ENCODE data around the gene CLSTN1. TPM values are rescaled to one million over a fixed set of nuclear protein-coding genes. Genes with fewer than 3 reads are reported as not detected.
A peak's percentile ranks its signal among the peaks of the same experiment; 100 is the strongest.

The CLSTN1 gene
- total RNA-seq, 2 experiments from 2014 or later: 34.9 to 36.7 TPM

DNA sequence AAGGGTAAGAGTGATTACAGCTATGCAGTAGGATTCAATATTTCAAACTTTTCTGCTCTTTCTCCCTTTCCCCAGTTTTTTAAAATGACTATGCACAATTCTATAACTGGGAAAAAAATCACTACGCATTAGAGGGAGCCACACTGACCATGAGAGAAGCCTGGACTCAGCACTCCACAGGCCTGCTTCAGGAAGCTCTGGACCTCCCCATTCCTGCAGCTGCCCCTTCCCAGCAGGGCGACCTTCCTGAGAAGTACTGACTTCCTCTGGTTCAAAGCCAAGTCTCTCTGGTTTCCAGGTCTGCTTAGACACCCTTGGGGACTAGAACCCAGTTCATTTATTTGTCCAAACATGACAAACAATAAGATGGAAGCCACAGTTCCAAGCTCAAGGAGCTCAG is 42.0 kb upstream of the CLSTN1 start:
- DNase-seq (no peak), ATAC-seq (no peak)
- ChIA-PET CTCF (interaction anchor here (0.8 to 15.5 kb wide), 9 partner anchors 9 to 238 kb away, joined by 3 to 221 read pairs (median 3); no protein-coding TSS in a partner anchor), POLR2A (no interaction called here)
- Mint-ChIP-seq H3K4me1 (no peaks in the 10 kb centered on the region), H3K9me3 (ENCODE audit: low read depth) (no peaks in the 10 kb centered on the region), H3K27me3 (no peaks in the 10 kb centered on the region), H3K36me3 (ENCODE audit: low read depth) (no peaks in the 10 kb centered on the region), H3K4me3 (no peak overlapping the region), H3K27ac (no peak overlapping the region)
- intact Hi-C loops (cut with DNase I, micrococcal nuclease): loop anchor here (2.0 kb wide), 1 partner anchor 137 kb away; no protein-coding TSS in a partner anchor

DNA sequence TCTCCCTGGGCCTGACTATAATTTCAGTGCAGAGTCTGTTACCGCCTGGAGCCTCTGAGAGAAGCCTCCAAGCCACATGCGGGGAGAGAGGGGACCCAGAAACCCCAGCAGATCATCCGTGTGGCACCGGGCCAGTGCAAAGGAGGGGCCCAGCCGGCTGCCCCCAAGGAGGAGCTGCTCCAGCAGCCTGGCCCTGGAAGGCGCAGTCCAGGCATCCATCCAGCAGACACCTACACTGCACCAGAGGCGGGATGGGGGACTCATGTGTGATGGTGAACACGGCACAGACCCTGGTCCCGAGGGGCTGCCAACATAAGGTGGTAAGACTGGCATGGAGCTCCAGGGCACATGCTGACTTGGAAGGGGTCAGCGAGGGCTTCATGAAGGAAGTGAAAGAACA is 39.6 kb upstream of the CLSTN1 start:
- no peaks in the 10 kb centered on the region for H3K27me3 Mint-ChIP-seq
- no peak overlapping the region for H3K27ac Mint-ChIP-seq
- ATAC-seq (no peak), DNase-seq (no peak)
- H3K36me3 Mint-ChIP-seq (ENCODE audit: low read depth): peaks cover 2% of the 10 kb centered on the region
- intact Hi-C loops (cut with DNase I, micrococcal nuclease): loop anchor here in 1 of 2 experiments (5.0 kb wide), 1 partner anchor 36 kb away; no protein-coding TSS in a partner anchor
- no peaks in the 10 kb centered on the region for H3K9me3 Mint-ChIP-seq (ENCODE audit: low read depth)
- H3K4me1 Mint-ChIP-seq: peaks cover 8% of the 10 kb centered on the region
- ChIA-PET CTCF (interaction anchor here (1.2 to 15.5 kb wide), 4 partner anchors 9 to 79 kb away, joined by 3 to 221 read pairs (median 8); no protein-coding TSS in a partner anchor), POLR2A (no interaction called here)
- H3K4me3 Mint-ChIP-seq: no peak overlapping the region

DNA sequence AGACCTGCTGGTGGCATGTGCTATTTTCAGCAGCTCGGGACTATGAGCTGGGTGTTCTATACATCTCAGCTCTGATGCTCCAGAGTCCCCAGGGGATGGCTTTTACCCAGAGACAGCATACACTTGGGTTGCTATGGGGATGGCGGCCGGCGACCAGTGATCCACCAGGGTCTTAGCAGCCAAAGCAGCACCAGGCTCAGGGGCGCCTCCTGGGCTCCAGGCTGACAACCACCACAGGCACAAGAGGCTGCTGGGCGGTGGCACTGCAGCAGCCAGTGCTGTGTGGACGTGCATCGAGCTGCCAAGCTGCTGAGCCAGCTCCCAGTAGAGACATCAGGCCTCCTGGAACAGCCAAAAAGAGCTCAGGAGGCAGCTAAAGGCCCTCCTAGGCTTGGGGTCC is 37.6 kb upstream of the CLSTN1 start:
- no peaks in the 10 kb centered on the region for H3K27me3 Mint-ChIP-seq
- peaks cover 10% of the 10 kb centered on the region for H3K4me1 Mint-ChIP-seq
- H3K27ac Mint-ChIP-seq: no peak overlapping the region
- H3K36me3 Mint-ChIP-seq (ENCODE audit: low read depth): peaks cover 6% of the 10 kb centered on the region
- H3K4me3 Mint-ChIP-seq: no peak overlapping the region
- ChIA-PET POLR2A (interaction anchor here (0.6 kb wide), 1 partner anchor 11 kb away, joined by 6 read pairs; no protein-coding TSS in a partner anchor), CTCF (interaction anchor here (0.6 to 15.5 kb wide), 6 partner anchors 8 to 234 kb away, joined by 3 to 221 read pairs (median 3); no protein-coding TSS in a partner anchor)
- DNase-seq: no peak
- no peaks in the 10 kb centered on the region for H3K9me3 Mint-ChIP-seq (ENCODE audit: low read depth)
- no peak for ATAC-seq
- intact Hi-C loops (cut with DNase I, micrococcal nuclease): loop anchor here in 1 of 2 experiments (5.0 kb wide), 1 partner anchor 34 kb away; no protein-coding TSS in a partner anchor

DNA sequence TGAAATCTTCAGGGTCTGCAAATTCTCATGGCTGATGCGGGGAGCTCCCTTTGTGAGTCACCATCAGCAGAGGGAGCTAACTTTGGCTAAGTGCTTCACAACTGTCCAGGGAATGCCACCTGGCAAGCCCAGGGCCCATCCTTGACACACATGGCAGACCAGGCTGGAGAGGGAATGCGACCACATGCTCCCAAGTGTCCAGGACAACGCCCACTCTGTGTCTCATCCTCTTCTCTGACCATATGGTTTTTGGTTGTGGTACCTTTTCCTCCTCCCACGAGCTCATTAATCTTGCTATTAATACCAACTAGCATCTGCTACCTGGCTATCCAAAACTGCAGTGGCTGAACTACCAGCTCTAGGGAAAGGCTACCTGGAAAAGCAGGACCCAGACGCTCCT is 37.1 kb upstream of the CLSTN1 start:
- Mint-ChIP-seq H3K36me3 (ENCODE audit: low read depth) (peaks cover 6% of the 10 kb centered on the region), H3K27me3 (no peaks in the 10 kb centered on the region), H3K9me3 (ENCODE audit: low read depth) (no peaks in the 10 kb centered on the region), H3K4me1 (peaks cover 10% of the 10 kb centered on the region), H3K27ac (no peak overlapping the region), H3K4me3 (no peak overlapping the region)
- intact Hi-C loops (cut with DNase I, micrococcal nuclease): loop anchor here in 1 of 2 experiments (5.0 kb wide), 1 partner anchor 34 kb away; no protein-coding TSS in a partner anchor
- ATAC-seq (no peak), DNase-seq (no peak)
- ChIA-PET CTCF (interaction anchor here (0.6 to 15.5 kb wide), 6 partner anchors 8 to 234 kb away, joined by 3 to 221 read pairs (median 3); no protein-coding TSS in a partner anchor), POLR2A (interaction anchor here (0.6 kb wide), 1 partner anchor 11 kb away, joined by 6 read pairs; no protein-coding TSS in a partner anchor)

DNA sequence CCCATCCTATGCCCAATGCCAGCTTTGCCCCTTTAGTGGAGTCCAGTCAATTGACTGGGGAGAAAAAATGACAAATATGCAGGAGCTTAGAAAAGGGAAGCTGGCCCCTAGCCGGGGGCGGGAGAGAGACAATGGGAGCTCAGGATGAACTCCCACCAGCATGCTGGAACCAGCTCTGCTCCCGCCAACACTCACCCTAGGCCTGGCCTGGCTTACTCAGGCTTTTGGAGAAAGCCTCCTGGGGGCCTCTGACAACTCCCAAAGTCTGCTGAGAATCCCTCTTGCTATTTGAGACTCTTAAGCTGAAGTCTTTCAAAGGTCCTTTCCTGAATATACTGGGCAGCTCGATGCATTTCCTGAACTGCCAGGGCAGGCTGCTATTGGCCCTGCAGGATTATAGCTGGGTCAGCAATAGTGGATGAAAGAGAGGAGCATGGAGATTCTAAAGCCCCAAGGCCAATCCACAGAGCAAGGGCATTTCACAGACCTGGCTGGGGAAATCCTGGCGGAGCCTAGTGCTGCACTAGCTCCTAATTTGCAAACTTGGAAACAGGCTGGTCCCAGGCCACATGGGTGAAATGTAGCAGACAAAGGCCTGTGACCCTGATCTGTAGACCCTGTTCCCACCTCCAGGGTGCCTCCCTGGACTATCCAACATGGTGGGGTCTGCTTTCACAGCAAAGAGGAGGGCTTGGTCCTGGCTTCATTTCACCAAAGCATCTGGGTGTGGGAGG is 35.7 kb upstream of the CLSTN1 start:
- CTCF ChIA-PET: interaction anchor here (1.0 to 2.3 kb wide), 5 partner anchors 9 to 75 kb away, joined by 3 to 11 read pairs (median 6); no protein-coding TSS in a partner anchor
- H3K27ac Mint-ChIP-seq: no peak overlapping the region
- no peak overlapping the region for H3K4me3 Mint-ChIP-seq
- ATAC-seq: no peak
- H3K36me3 Mint-ChIP-seq (ENCODE audit: low read depth): peaks cover 9% of the 10 kb centered on the region
- no peak for DNase-seq
- no peaks in the 10 kb centered on the region for H3K27me3 Mint-ChIP-seq
- POLR2A ChIA-PET: no interaction called here
- intact Hi-C loops (cut with DNase I, micrococcal nuclease): loop anchor here in 1 of 2 experiments (5.0 kb wide), 1 partner anchor 32 kb away; no protein-coding TSS in a partner anchor
- peaks cover 10% of the 10 kb centered on the region for H3K4me1 Mint-ChIP-seq
- H3K9me3 Mint-ChIP-seq (ENCODE audit: low read depth): no peaks in the 10 kb centered on the region

DNA sequence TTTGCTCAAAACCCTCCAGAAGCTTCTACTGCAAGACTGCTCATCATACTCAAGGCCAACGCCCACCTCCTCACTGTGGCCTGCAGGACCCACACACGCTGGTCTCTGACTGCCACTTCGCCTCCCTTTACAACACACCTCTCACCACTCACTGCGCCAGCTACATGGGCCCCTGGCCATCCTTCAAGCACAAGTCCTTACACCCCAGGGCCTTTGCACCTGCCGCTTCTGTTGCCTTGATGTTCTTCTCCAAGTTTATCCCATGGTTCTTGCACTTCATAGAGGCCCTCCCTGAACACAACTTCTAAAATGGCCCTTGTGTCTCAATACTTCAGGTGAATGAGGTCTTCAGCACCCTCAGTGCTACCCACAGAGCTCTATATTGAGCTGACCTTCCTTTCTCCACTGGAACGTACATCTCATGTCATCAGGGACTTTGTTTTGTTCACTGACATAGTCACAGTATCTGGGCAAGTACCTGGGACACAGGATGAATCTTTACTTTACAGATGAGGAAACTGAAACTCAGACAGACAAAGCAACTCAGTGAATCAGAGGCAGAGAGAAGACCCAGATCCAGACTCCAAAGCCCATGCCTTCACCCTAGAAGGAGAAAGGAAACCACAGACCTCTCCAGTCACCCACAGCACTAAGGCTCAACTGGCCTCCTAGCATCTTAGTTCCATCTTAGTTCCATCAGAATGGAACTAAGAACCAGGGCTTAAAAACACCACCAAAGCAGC is 34.7 kb upstream of the CLSTN1 start:
- Mint-ChIP-seq H3K4me3 (no peak overlapping the region), H3K36me3 (ENCODE audit: low read depth) (peaks cover 15% of the 10 kb centered on the region), H3K27ac (peak overlapping the region; percentile 64), H3K4me1 (peaks cover 10% of the 10 kb centered on the region), H3K27me3 (no peaks in the 10 kb centered on the region), H3K9me3 (ENCODE audit: low read depth) (peaks cover 6% of the 10 kb centered on the region)
- ATAC-seq (peak; percentile 92), DNase-seq (peak; percentile 32)
- CTCF ChIA-PET: interaction anchor here (0.8 to 2.3 kb wide), 5 partner anchors 9 to 74 kb away, joined by 3 to 11 read pairs (median 4); no protein-coding TSS in a partner anchor
- POLR2A ChIA-PET: no interaction called here
- intact Hi-C loops (cut with DNase I, micrococcal nuclease): no loop called here

DNA sequence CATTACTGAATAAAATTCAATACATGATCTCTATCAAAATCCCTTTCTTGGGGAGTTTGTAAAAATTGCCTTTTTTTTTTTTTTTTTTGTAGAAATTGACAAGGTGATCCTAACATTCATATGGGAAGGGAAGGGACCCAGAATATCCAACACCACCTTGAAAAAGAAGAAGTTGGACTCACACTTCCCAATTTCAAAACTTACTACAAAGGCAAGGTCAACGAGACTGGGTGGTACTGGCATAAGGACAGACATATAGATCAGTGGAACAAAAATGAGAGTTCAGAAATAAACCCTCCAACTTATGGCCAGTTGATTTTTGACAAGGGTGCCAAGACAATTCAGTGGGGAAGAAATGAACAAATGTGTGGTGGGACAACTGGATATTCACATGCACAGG is 31.4 kb upstream of the CLSTN1 start:
- Mint-ChIP-seq H3K9me3 (ENCODE audit: low read depth) (peaks cover 7% of the 10 kb centered on the region), H3K36me3 (ENCODE audit: low read depth) (peaks cover 15% of the 10 kb centered on the region), H3K4me1 (peaks cover 12% of the 10 kb centered on the region), H3K27ac (no peak overlapping the region), H3K27me3 (no peaks in the 10 kb centered on the region), H3K4me3 (no peak overlapping the region)
- no peak for ATAC-seq
- CTCF ChIA-PET: no interaction called here
- POLR2A ChIA-PET: no interaction called here
- intact Hi-C loops (cut with DNase I, micrococcal nuclease): no loop called here
- no peak for DNase-seq

DNA sequence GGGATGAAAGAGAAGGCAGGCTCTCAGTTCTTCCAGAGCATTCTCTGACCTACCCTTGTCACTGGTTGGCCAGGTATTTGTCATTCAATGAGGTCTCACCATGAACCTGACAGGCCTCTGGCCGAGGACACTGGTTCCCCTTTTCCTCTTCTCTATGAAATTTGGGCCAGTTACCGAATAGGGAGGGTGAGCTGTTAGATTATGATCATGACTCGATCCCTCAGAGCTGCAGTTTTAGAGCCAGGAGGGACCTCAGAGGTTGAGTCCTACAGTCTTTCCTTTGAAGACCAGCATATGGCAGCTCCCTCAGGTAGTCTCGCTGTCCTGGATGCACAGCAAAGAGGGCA is 29.5 kb upstream of the CLSTN1 start:
- Mint-ChIP-seq H3K27me3 (no peaks in the 10 kb centered on the region), H3K9me3 (ENCODE audit: low read depth) (peaks cover 7% of the 10 kb centered on the region), H3K36me3 (ENCODE audit: low read depth) (peaks cover 12% of the 10 kb centered on the region), H3K4me3 (no peak overlapping the region), H3K27ac (no peak overlapping the region), H3K4me1 (peaks cover 5% of the 10 kb centered on the region)
- DNase-seq (no peak), ATAC-seq (no peak)
- CTCF ChIA-PET: interaction anchor here (1.0 to 1.2 kb wide), 3 partner anchors 10 to 68 kb away, joined by 3 read pairs; no protein-coding TSS in a partner anchor
- intact Hi-C loops (cut with DNase I, micrococcal nuclease): no loop called here
- POLR2A ChIA-PET: no interaction called here

DNA sequence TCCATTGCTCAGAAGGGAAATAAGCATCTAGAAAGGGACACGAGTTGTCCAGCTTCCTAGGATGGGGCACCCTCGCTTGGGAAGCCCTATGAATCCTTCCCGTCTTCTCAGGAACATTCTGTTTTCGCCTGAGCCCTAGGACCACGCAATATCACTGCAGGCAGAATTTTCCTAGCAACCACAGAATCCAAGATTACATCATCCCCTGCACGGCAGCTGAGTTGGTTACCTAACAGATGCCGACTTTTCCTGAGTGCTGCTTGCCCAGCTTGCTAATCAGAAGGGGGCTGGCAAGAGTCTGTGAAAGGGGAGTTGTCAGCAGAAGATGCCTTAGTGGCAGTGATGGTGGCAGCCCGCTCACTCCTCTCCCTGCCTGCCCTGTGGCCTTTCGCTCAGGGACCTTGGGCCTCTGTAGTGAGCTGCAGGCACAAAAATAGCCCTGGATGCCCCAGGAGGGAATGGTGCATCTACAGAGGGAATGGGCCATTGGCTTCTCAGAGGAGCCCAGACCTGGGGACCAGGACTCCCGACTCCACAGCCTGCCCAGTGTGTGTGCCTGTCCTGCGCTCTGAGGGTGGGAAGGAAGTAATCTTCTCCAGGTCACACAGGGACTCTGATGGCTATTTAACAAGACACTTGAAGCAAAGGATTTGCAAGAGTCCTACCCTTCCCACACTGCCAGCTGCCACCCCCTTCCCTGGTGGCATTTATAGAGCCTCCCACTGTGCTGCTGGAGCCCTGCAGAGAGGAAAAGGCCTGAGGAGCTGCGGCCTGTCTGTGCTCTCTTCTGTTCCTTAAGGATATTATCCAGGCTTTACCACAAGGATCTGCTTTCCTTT is 28.9 kb upstream of the CLSTN1 start:
- Mint-ChIP-seq H3K4me3 (no peak overlapping the region), H3K4me1 (peaks cover 5% of the 10 kb centered on the region), H3K9me3 (ENCODE audit: low read depth) (peaks cover 7% of the 10 kb centered on the region), H3K27ac (no peak overlapping the region), H3K27me3 (no peaks in the 10 kb centered on the region), H3K36me3 (ENCODE audit: low read depth) (peaks cover 10% of the 10 kb centered on the region)
- DNase-seq (no peak), ATAC-seq (no peak)
- ChIA-PET CTCF (interaction anchor here (1.0 kb wide), 2 partner anchors 10 to 68 kb away, joined by 3 read pairs; no protein-coding TSS in a partner anchor), POLR2A (interaction anchor here (0.6 kb wide), 1 partner anchor 132 kb away, joined by 3 read pairs; no protein-coding TSS in a partner anchor)
- intact Hi-C loops (cut with DNase I, micrococcal nuclease): no loop called here

DNA sequence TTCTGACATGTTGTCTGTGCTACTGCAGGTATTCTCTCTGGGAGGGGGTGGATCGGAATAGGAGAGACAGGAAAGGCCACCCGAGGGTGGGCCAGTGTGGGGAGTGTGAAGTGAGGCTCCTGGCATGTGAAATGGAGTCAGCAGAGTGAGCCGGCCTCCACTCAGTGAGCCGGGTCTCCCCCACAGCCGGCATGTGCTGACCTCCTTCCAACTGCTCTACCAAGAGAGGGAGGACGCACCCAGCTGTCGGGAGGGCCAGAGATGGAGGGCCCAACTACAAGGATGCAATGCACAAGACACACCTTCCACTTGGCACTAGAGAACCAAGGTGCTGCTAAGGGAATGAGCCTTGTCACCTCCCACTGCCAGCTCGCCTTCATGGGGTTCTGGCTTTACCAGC is 28.2 kb upstream of the CLSTN1 start:
- no peaks in the 10 kb centered on the region for H3K27me3 Mint-ChIP-seq
- POLR2A ChIA-PET: interaction anchor here (0.6 kb wide), 1 partner anchor 131 kb away, joined by 3 read pairs; no protein-coding TSS in a partner anchor
- intact Hi-C loops (cut with DNase I, micrococcal nuclease): no loop called here
- H3K27ac Mint-ChIP-seq: no peak overlapping the region
- peaks cover 5% of the 10 kb centered on the region for H3K4me1 Mint-ChIP-seq
- no peak for ATAC-seq
- CTCF ChIA-PET: no interaction called here
- DNase-seq: no peak
- H3K36me3 Mint-ChIP-seq (ENCODE audit: low read depth): peaks cover 10% of the 10 kb centered on the region
- peaks cover 7% of the 10 kb centered on the region for H3K9me3 Mint-ChIP-seq (ENCODE audit: low read depth)
- no peak overlapping the region for H3K4me3 Mint-ChIP-seq

All from activated CD4-positive, alpha-beta T cell treated with anti-CD3 and anti-CD28 coated beads for 36 hours (primary cell).